Testis (tissue), 3 donors: ENCODE data around the gene LYRM4. TPM values are rescaled to one million over a fixed set of nuclear protein-coding genes. Genes with fewer than 3 reads are reported as not detected.

ENCODE experiments used
- DNase-seq: peaks from one replicate; pipeline ENCODE4 v3.0.0-alpha.2; 2019
- H3K27ac ChIP-seq, 2 donors: fragments of 200-600 bp; sonication (generic); one replicate each; pipeline ENCODE4 v1.5.1; 2019
- H3K27me3 ChIP-seq: fragments of 200-600 bp; sonication (generic); one replicate; pipeline ENCODE4 v1.5.1; 2019
- H3K36me3 ChIP-seq: fragments of 200-600 bp; sonication (generic); one replicate; pipeline ENCODE4 v1.5.1; 2017; ENCODE audit warnings: low read depth; ENCODE audit errors: missing control alignments
- H3K4me1 ChIP-seq: fragments of 200-600 bp; sonication (generic); one replicate; pipeline ENCODE4 v1.5.1; 2019
- H3K4me3 ChIP-seq, 2 donors: fragments of 200-600 bp; sonication (generic); one replicate each; pipeline ENCODE4 v1.5.1; 2017 to 2019
- H3K9me3 ChIP-seq: fragments of 200-600 bp; sonication (generic); one replicate; pipeline ENCODE4 v1.5.1; 2017
- POLR2A ChIP-seq: fragments of 450-650 bp; IDR thresholded peaks from one replicate; pipeline ENCODE4 v1.6.1; 2017; ENCODE audit warnings: antibody characterized with exemption, mild to moderate bottlenecking, moderate library complexity
- WGBS, 2 donors: methylation state at CpG; one replicate each; pipeline ENCODE4 v1.1.5; 2018; 5-methylcytosine and 5-hydroxymethylcytosine counted together
- intact Hi-C: fragments of 100-400 bp; cut with DNase I; formaldehyde crosslinking; loops from one replicate; pipeline ENCODE4 v1.15.1; 2023; ENCODE audit warnings: low total_unique reads
- polyA plus RNA-seq: library from polyadenylated mRNA; stranded (reverse); fragments of 350-450 nt; fragmentation: Illumina TruSeq; extraction: RNeasy Lipid Tissue Mini Kit (QIAGEN cat#74804); gene quantifications from one replicate; pipeline ENCODE4 v1.2.3, GENCODE V29; 2014; ENCODE audit warnings: low read depth, low replicate concordance; ENCODE audit not compliant: insufficient read depth
- total RNA-seq, 2 donors: library from RNA; depleted of rRNA; stranded (reverse); fragments of >200 nt; gene quantifications; one replicate each; pipeline ENCODE4 v1.2.3, GENCODE V29; 2016
- TF ChIP-seq, protein P1 (sequence below), 3 experiments: fragments of 450-650 bp in 2 of 3; fragments of 200-600 bp in 1 of 3; sonication (generic) in 1 of 3; IDR thresholded peaks; one replicate each; pipeline ENCODE4 v1.5.1; 2016 to 2019; ENCODE audit warnings: antibody characterized with exemption in 3 of 3, mild to moderate bottlenecking in 2 of 3, moderate library complexity in 1 of 3

Gene LYRM4
- total and polyA plus RNA-seq, 3 donors from 2014 or later = 18.5 to 41.8 (median 23.0) TPM

DNA sequence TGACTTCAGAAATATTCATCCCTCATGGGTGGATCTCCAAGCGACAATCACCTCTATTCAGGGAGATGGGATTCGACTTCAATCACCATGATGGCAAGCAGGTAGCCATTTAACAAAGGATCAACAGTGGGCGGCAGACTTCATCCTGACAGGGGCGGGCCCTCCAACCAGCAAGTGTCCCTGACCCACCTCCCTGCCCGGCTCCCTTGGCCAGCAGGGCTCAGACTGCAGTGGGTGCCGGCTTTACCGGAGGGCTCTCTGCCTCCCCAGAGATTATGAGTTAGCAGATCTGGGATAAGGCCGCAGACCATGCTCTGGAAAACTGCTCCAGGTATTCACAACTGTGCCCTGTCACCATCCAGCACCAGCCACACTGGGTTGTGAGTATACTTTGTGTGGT lies 136.2 kb downstream of the LYRM4 start:
- TF ChIP-seq, protein P1, sequence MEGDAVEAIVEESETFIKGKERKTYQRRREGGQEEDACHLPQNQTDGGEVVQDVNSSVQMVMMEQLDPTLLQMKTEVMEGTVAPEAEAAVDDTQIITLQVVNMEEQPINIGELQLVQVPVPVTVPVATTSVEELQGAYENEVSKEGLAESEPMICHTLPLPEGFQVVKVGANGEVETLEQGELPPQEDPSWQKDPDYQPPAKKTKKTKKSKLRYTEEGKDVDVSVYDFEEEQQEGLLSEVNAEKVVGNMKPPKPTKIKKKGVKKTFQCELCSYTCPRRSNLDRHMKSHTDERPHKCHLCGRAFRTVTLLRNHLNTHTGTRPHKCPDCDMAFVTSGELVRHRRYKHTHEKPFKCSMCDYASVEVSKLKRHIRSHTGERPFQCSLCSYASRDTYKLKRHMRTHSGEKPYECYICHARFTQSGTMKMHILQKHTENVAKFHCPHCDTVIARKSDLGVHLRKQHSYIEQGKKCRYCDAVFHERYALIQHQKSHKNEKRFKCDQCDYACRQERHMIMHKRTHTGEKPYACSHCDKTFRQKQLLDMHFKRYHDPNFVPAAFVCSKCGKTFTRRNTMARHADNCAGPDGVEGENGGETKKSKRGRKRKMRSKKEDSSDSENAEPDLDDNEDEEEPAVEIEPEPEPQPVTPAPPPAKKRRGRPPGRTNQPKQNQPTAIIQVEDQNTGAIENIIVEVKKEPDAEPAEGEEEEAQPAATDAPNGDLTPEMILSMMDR (IDR thresholded peaks at IDR 0.05) = no peak
- no peak for TF ChIP-seq POLR2A
- Histone ChIP-seq H3K4me3 (no peak overlapping the region), H3K4me1 (no peaks in the 10 kb centered on the region), H3K9me3 (no peaks in the 10 kb centered on the region), H3K27ac (no peak overlapping the region), H3K36me3 (no peaks in the 10 kb centered on the region), H3K27me3 (no peaks in the 10 kb centered on the region)
- WGBS, 2 donors = 96 to 98% methylated on average over 8 of the region's 8 CpGs
- DNase-seq = no peak
- intact Hi-C loops = no loop called here

DNA sequence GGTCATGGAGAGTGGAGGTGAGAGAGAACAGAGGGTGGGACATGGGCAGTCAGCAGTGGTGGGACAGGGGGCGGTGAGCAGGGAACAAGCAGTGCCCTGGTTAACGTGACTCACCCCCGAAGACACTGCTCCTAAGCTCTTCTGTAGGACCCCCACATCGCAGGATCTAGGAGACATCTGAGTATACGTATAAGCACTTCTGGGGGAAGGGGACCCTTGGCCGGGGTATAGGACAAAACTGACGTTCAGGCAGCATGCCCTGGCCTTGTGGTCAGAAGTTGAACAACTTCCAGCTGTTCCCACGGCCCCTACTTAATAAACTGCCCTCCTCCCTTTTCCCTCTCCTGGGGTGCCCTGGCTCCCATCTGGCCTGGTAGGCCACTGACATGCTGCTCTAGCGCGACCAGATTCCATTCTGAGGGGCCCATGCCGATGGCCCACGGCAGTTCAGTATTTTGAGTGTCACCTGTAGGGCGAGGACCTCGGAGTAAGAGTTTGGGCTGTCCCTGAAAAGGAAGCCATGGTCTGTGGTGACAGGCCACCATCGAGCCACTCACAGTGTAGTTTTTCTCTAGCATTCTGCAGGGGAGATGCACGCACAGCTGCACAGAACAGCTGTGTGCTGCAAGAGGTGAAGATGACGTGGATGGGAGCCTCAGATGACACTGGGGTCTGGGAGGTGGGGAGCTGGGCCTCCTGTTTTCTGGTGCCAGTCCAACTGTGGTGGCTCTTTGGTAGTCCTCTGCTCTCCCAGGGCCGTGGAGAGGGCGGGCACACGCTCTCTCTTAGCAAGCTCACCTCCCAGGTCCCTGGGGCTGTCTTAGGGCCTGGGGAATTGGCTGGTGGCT lies 137.2 kb downstream of the LYRM4 start:
- no peak for DNase-seq
- Histone ChIP-seq H3K9me3 (no peaks in the 10 kb centered on the region), H3K27ac (no peak overlapping the region), H3K27me3 (no peaks in the 10 kb centered on the region), H3K4me1 (no peaks in the 10 kb centered on the region), H3K36me3 (no peaks in the 10 kb centered on the region), H3K4me3 (no peak overlapping the region)
- WGBS, 2 donors = 93 to 94% methylated on average over 14 to 20 of the region's 20 CpGs
- no peak for TF ChIP-seq POLR2A
- TF ChIP-seq, protein P1 (IDR thresholded peaks at IDR 0.05) = no peak
- intact Hi-C loops = no loop called here

DNA sequence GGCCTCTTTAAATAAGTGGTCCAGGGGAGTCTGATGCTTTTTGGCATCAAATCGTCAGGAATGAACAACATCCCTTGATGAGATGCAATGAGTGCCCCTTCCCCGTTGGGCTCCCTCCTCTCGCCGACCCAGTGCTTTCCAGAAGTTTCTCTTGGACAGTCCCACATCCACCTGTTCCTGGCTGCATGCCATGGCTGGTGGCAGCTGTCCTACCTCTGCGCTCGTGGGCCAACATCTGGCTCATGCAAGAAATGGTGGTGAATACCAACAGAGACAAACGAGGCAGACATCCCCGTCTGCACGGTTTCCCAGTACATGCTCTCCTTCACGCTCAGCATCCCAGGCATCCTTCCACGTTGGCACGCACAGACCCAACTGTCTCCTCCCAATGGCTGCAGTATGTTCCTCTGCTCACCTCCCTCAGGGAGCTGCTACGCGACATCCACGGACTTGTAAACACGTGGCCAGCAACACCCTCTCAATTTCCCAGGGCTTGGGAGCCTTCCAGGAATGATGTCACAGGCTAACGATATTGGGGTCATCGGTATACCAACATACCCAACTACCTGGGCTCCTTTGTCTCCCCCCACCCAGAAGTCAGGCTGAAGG lies 138.1 kb downstream of the LYRM4 start:
- Histone ChIP-seq H3K4me3 (no peak overlapping the region), H3K4me1 (no peaks in the 10 kb centered on the region), H3K36me3 (no peaks in the 10 kb centered on the region), H3K9me3 (no peaks in the 10 kb centered on the region), H3K27me3 (no peaks in the 10 kb centered on the region), H3K27ac (no peak overlapping the region)
- intact Hi-C loops = no loop called here
- DNase-seq = no peak
- TF ChIP-seq, protein P1 (IDR thresholded peaks at IDR 0.05) = no peak
- no peak for TF ChIP-seq POLR2A
- 87 to 91% methylated on average over 18 of the region's 18 CpGs for WGBS, 2 donors

DNA sequence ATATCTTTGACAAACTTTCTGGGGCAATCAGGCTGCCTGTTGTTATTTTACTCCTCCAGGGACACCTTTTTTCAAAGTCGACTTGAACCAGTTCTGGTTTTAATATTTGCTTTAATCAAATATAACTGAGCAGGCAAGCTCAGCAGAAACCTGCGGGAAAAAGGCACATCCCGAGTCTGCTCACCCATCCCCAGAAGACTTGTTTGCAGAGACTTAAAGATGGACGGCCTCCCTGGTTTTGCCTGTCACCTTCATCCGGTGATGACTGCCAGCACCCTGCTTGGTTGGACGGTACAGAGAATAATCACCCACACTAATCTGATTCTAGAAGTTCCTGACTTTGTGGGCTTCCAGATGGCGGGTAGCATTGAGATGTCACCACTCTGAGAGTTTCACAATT lies 138.8 kb downstream of the LYRM4 start:
- Histone ChIP-seq H3K9me3 (no peaks in the 10 kb centered on the region), H3K27ac (no peak overlapping the region), H3K4me1 (no peaks in the 10 kb centered on the region), H3K4me3 (no peak overlapping the region), H3K36me3 (no peaks in the 10 kb centered on the region), H3K27me3 (no peaks in the 10 kb centered on the region)
- no peak for DNase-seq
- intact Hi-C loops = no loop called here
- TF ChIP-seq, protein P1 (IDR thresholded peaks at IDR 0.05) = no peak
- no peak for TF ChIP-seq POLR2A
- 92 to 94% methylated on average over 7 of the region's 7 CpGs for WGBS, 2 donors
